ENCODE measurements around the gene TSKU. TPM values are rescaled to one million over a fixed set of nuclear protein-coding genes. Genes with fewer than 3 reads are reported as not detected.
A peak's percentile ranks its signal among the peaks of the same experiment; 100 is the strongest.

The TSKU gene
- total RNA-seq, 1 experiment from 2014 or later: 99.4 TPM

- intact Hi-C loops (cut with micrococcal nuclease; ENCODE audit: unreplicated experiment): no loop called here
- TF ChIP-seq CTCF (conservative IDR thresholded peaks at IDR 0.05) (no peak), EZH2 (IDR thresholded peaks at IDR 0.05; ENCODE audit: low read depth) (no peak)
- Histone ChIP-seq H3F3A (ENCODE audit: insufficient read depth, low read depth) (peaks cover 69% of the 10 kb centered on the region), H3K4me3 (no peak overlapping the region), H3K4me1 (replicated peaks; ENCODE audit: insufficient read depth) (peaks cover 62% of the 10 kb centered on the region), H2AFZ (no peak overlapping the region), H3K27me3 (ENCODE audit: insufficient read depth, low read depth) (no peaks in the 10 kb centered on the region), H4K20me1 (ENCODE audit: insufficient read depth) (no peaks in the 10 kb centered on the region), H3K9me3 (ENCODE audit: insufficient read depth, low read depth) (peaks cover 25% of the 10 kb centered on the region), H3K36me3 (ENCODE audit: low read depth) (peaks cover 28% of the 10 kb centered on the region; the same call in 1 of the 2 replicates), H3K79me2 (ENCODE audit: low read depth) (peaks cover 18% of the 10 kb centered on the region), H3K4me2 (peak overlapping the region; percentile 97), H3K27ac (peak overlapping the region; percentile 99), H3K9me2 (ENCODE audit: insufficient read depth) (no peaks in the 10 kb centered on the region)
- CTCF ChIA-PET: no interaction called here
- DNase-seq: no peak
- POLR2A ChIA-PET (ENCODE audit: unreplicated experiment): no interaction called here
- no TSS peak for BruUV-seq (replicated peaks)
These were observed 10.4 kb upstream of the TSKU start for GRCh38 chr11:76772783-76773106.

- CTCF ChIA-PET: interaction anchor here (0.9 kb wide), 1 partner anchor 316 kb away, joined by 3 read pairs; no protein-coding TSS in a partner anchor
- no peak overlapping the region for H2AFZ ChIP-seq
- peaks cover 60% of the 10 kb centered on the region for H3K4me1 ChIP-seq (replicated peaks; ENCODE audit: insufficient read depth)
- H4K20me1 ChIP-seq (ENCODE audit: insufficient read depth): no peaks in the 10 kb centered on the region
- DNase-seq: peak in 1 of 2 experiments; percentile 88
- H3K36me3 ChIP-seq (ENCODE audit: low read depth): peaks cover 39% of the 10 kb centered on the region
- H3K9me3 ChIP-seq (ENCODE audit: insufficient read depth, low read depth): peaks cover 31% of the 10 kb centered on the region
- H3K79me2 ChIP-seq (ENCODE audit: low read depth): peaks cover 6% of the 10 kb centered on the region
- H3F3A ChIP-seq (ENCODE audit: insufficient read depth, low read depth): peaks cover 64% of the 10 kb centered on the region
- intact Hi-C loops (cut with micrococcal nuclease; ENCODE audit: unreplicated experiment): no loop called here
- TF ChIP-seq EZH2 (IDR thresholded peaks at IDR 0.05; ENCODE audit: low read depth) (no peak), CTCF (conservative IDR thresholded peaks at IDR 0.05) (no peak)
- peak overlapping the region; percentile 97 for H3K4me2 ChIP-seq
- no peaks in the 10 kb centered on the region for H3K9me2 ChIP-seq (ENCODE audit: insufficient read depth)
- no peak overlapping the region; the same call in 1 of the 2 replicates for H3K4me3 ChIP-seq
- no peaks in the 10 kb centered on the region for H3K27me3 ChIP-seq (ENCODE audit: insufficient read depth, low read depth)
- no TSS peak for BruUV-seq (replicated peaks)
- POLR2A ChIA-PET (ENCODE audit: unreplicated experiment): interaction anchor here (0.6 kb wide), 1 partner anchor 1303 kb away, joined by 3 read pairs; no protein-coding TSS in a partner anchor
- H3K27ac ChIP-seq: peak overlapping the region; percentile 99
These were observed 9.2 kb upstream of the TSKU start for GRCh38 chr11:76773921-76774361.

- Histone ChIP-seq H3K36me3 (ENCODE audit: low read depth) (peaks cover 46% of the 10 kb centered on the region), H3F3A (ENCODE audit: insufficient read depth, low read depth) (peaks cover 48% of the 10 kb centered on the region), H3K4me1 (replicated peaks; ENCODE audit: insufficient read depth) (peaks cover 51% of the 10 kb centered on the region), H3K4me2 (no peak overlapping the region), H3K27me3 (ENCODE audit: insufficient read depth, low read depth) (no peaks in the 10 kb centered on the region), H4K20me1 (ENCODE audit: insufficient read depth) (no peaks in the 10 kb centered on the region), H3K79me2 (ENCODE audit: low read depth) (peaks cover 18% of the 10 kb centered on the region), H3K9me3 (ENCODE audit: insufficient read depth, low read depth) (peaks cover 31% of the 10 kb centered on the region), H2AFZ (no peak overlapping the region), H3K4me3 (no peak overlapping the region), H3K27ac (no peak overlapping the region), H3K9me2 (ENCODE audit: insufficient read depth) (no peaks in the 10 kb centered on the region)
- no TSS peak for BruUV-seq (replicated peaks)
- POLR2A ChIA-PET (ENCODE audit: unreplicated experiment): no interaction called here
- intact Hi-C loops (cut with micrococcal nuclease; ENCODE audit: unreplicated experiment): no loop called here
- DNase-seq: no peak
- no peak for TF ChIP-seq EZH2 (IDR thresholded peaks at IDR 0.05; ENCODE audit: low read depth)
- no peak for TF ChIP-seq CTCF (conservative IDR thresholded peaks at IDR 0.05)
- CTCF ChIA-PET: no interaction called here
These were observed 6.7 kb upstream of the TSKU start for GRCh38 chr11:76776472-76776871.
